Panc1 (cell line): ENCODE data around the gene TRANK1. TPM values are rescaled to one million over a fixed set of nuclear protein-coding genes. Genes with fewer than 3 reads are reported as not detected.
A peak's percentile ranks its signal among the peaks of the same experiment; 100 is the strongest.
"Not testable (repeated sequence)": the region's sequence is repeated elsewhere in the genome, so short reads cannot be mapped to it uniquely, and the experiment has no call there.

Experiments used
- ATAC-seq: fragments of 200-7000 bp; cut with Tn5 transposase; 2 replicates; pipeline ENCODE4 v1.9.1; 2020; ENCODE audit warnings: mild to moderate bottlenecking, moderate library complexity
- BruUV-seq: library from RNA; stranded (reverse); fragments of 400-500 nt; replicated peaks from 2 replicates; lab custom pipeline; 2021; lab: Mats Ljungman, UMichigan
- CTCF ChIA-PET: fragments of 300-600 bp; sonication (Branson Sonifier 250); formaldehyde crosslinking; loops from one replicate; lab custom pipeline; 2022; ENCODE audit warnings: antibody characterized with exemption; lab: Charles Lee
- POLR2A ChIA-PET: fragments of 300-600 bp; sonication (Branson Sonifier 250); formaldehyde crosslinking; loops from one replicate; lab custom pipeline; 2022; ENCODE audit warnings: antibody characterized with exemption; lab: Charles Lee
- DNase-seq: peaks from one replicate; pipeline ENCODE4 v3.0.0-alpha.2; 2010; ENCODE audit warnings: low read depth, low spot score
- H3K27ac ChIP-seq: 2 replicates; pipeline ENCODE4 v1.5.1; 2011; ENCODE audit warnings: mild to moderate bottlenecking, low read length, inconsistent platforms
- H3K27me3 ChIP-seq: fragments of 200-500 bp; sonication (Bioruptor generic); 2 replicates; pipeline ENCODE4 v1.6.0; 2014; ENCODE audit warnings: low read length, inconsistent platforms; ENCODE audit not compliant: control insufficient read depth, insufficient read depth
- H3K36me3 ChIP-seq: fragments of 200-500 bp; sonication (Bioruptor generic); 2 replicates; pipeline ENCODE4 v1.5.1; 2014; ENCODE audit warnings: inconsistent platforms, mild to moderate bottlenecking, low read length, moderate library complexity; ENCODE audit not compliant: control insufficient read depth, insufficient read depth
- H3K4me1 ChIP-seq: 2 replicates; pipeline ENCODE4 v1.5.1; 2011; ENCODE audit warnings: inconsistent platforms, mild to moderate bottlenecking, low read length, moderate library complexity; ENCODE audit not compliant: control insufficient read depth, insufficient read depth
- H3K4me3 ChIP-seq, 2 experiments: 2 replicates each; pipeline ENCODE4 v1.5.1; 2011 to 2012; ENCODE audit warnings: low read depth in 2 of 2, low read length in 2 of 2, mild to moderate bottlenecking in 2 of 2, inconsistent platforms in 1 of 2, moderate library complexity in 1 of 2
- H3K9me3 ChIP-seq: fragments of 200-500 bp; sonication (Bioruptor generic); 2 replicates; pipeline ENCODE4 v1.5.1; 2014; ENCODE audit warnings: low read depth, mild to moderate bottlenecking, inconsistent platforms, low read length, moderate library complexity; ENCODE audit not compliant: control insufficient read depth, insufficient read depth
- CTCF ChIP-seq: fragments of 450-650 bp; IDR thresholded peaks from 2 replicates; pipeline ENCODE4 v1.5.1; 2017; ENCODE audit warnings: mild to moderate bottlenecking
- POLR2AphosphoS5 ChIP-seq: IDR thresholded peaks from 2 replicates; pipeline ENCODE4 v1.6.1; 2012; ENCODE audit warnings: mild to moderate bottlenecking, low read depth, low read length, moderate library complexity
- REST ChIP-seq, 2 experiments: IDR thresholded peaks; 2 replicates each; pipeline ENCODE4 v1.6.1; 2011 to 2012; ENCODE audit warnings: low read depth in 2 of 2, control low read depth in 1 of 2, low read length in 1 of 2, mild to moderate bottlenecking in 1 of 2, moderate library complexity in 1 of 2; ENCODE audit not compliant: insufficient read depth in 1 of 2
- SIN3A ChIP-seq: IDR thresholded peaks from 2 replicates; pipeline ENCODE4 v1.6.1; 2012; ENCODE audit warnings: low read depth, mild to moderate bottlenecking, low read length, moderate library complexity, borderline replicate concordance; ENCODE audit not compliant: insufficient read depth
- TCF7L2 ChIP-seq: IDR thresholded peaks from 2 replicates; pipeline ENCODE4 v1.6.1; 2011; ENCODE audit warnings: mild to moderate bottlenecking, low read depth, low read length, inconsistent platforms
- in situ Hi-C: cut with HindIII; loops from 2 replicates; pipeline ENCODE4 v1.10.0; 2016; ENCODE audit warnings: low sequenced_read_pairs, low pct_unique_long_range_greater_than_20kb
- intact Hi-C: fragments of 100-400 bp; cut with micrococcal nuclease; formaldehyde crosslinking; loops from one replicate; pipeline ENCODE4 v1.10.0; 2022; ENCODE audit not compliant: unreplicated experiment
- total RNA-seq: library from RNA; stranded (reverse); gene quantifications from one replicate; pipeline ENCODE4 v1.2.1, GENCODE V29; 2021; ENCODE audit not compliant: unreplicated experiment

TRANK1 gene
- total RNA-seq, 1 experiment from 2014 or later = 3.2 TPM

GRCh38 chr3:36954452-36955134 is 9.7 kb upstream of the TRANK1 start:
- no peak overlapping the region for H3K27ac ChIP-seq
- no TSS peak for BruUV-seq
- TF ChIP-seq CTCF (no peak), TCF7L2 (no peak), POLR2AphosphoS5 (no peak), REST (IDR thresholded peaks at IDR 0.05; ENCODE audit: insufficient read depth in 1 of 2, low read depth in 2 of 2, low read length in 1 of 2) (no peak), SIN3A (no peak)
- H3K4me3 ChIP-seq = no peak overlapping the region
- no peak for ATAC-seq
- H3K27me3 ChIP-seq = no peaks in the 10 kb centered on the region
- no peaks in the 10 kb centered on the region for H3K4me1 ChIP-seq
- no peaks in the 10 kb centered on the region for H3K36me3 ChIP-seq
- DNase-seq = no peak
- CTCF ChIA-PET = no interaction called here
- H3K9me3 ChIP-seq = no peaks in the 10 kb centered on the region
- intact Hi-C loops = loop anchor here (5.0 kb wide), 2 partner anchors 52 to 227 kb away; no protein-coding TSS in a partner anchor
- in situ Hi-C loops = no loop called here
- POLR2A ChIA-PET = interaction anchor here (0.6 kb wide), 1 partner anchor 253 kb away, joined by 3 read pairs; no protein-coding TSS in a partner anchor

GRCh38 chr3:36947814-36948213 is 3.0 kb upstream of the TRANK1 start:
- CTCF ChIA-PET, ATAC-seq, POLR2A ChIA-PET, DNase-seq, H3K27ac ChIP-seq, BruUV-seq, H3K4me1 ChIP-seq, intact Hi-C loops, H3K9me3 ChIP-seq, in situ Hi-C loops, H3K36me3 ChIP-seq, H3K4me3 ChIP-seq, H3K27me3 ChIP-seq: not testable (repeated sequence)

DNA sequence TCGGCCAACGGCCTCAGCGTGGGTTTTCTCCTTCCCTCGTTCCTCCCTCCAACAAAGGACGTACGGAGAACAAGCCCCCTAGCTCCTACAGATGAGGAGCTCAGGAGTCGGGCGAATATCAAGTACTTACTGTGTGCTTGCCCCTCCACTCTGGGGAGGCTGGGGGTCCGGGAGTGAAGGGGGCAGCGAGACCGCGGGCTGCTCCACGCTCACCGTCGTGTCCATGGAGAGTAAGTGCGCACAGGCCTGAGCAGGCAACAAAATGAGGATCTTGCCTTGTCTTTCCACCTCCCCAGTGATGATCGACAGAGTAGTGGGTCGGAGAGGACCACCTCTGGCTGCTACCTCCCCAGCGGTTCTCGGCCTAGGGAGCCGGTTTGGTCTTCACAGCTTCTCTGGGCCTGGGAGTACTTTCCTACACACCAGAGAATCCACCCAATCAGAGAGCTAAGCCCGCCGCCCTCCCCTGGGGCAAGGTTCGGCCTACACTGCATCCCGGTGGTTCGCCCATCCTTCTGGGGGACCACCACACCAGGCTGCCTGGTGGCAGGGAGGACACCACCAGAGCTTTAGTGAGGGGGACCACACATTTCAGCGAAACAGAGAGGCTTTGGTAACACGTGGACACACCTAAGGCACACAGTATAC is 603 bp upstream of the TRANK1 start:
- CTCF ChIA-PET = no interaction called here
- intact Hi-C loops (no loop called here), in situ Hi-C loops (no loop called here)
- BruUV-seq = no TSS peak
- TF ChIP-seq TCF7L2 (no peak), SIN3A (no peak), POLR2AphosphoS5 (no peak), REST (IDR thresholded peaks at IDR 0.05; ENCODE audit: insufficient read depth in 1 of 2, low read depth in 2 of 2, low read length in 1 of 2) (no peak), CTCF (no peak)
- Histone ChIP-seq H3K9me3 (no peaks in the 10 kb centered on the region; the same call in 1 of the 2 replicates), H3K4me1 (peaks cover 4% of the 10 kb centered on the region; the same call in 1 of the 2 replicates), H3K27me3 (no peaks in the 10 kb centered on the region), H3K4me3 (peak overlapping the region; percentile 46 to 63; a peak in 3 of 4 replicates), H3K36me3 (no peaks in the 10 kb centered on the region), H3K27ac (no peak overlapping the region)
- ATAC-seq = no peak
- no peak for DNase-seq
- POLR2A ChIA-PET = no interaction called here
